Measurements from ENCODE around the gene MAFG.

DNA sequence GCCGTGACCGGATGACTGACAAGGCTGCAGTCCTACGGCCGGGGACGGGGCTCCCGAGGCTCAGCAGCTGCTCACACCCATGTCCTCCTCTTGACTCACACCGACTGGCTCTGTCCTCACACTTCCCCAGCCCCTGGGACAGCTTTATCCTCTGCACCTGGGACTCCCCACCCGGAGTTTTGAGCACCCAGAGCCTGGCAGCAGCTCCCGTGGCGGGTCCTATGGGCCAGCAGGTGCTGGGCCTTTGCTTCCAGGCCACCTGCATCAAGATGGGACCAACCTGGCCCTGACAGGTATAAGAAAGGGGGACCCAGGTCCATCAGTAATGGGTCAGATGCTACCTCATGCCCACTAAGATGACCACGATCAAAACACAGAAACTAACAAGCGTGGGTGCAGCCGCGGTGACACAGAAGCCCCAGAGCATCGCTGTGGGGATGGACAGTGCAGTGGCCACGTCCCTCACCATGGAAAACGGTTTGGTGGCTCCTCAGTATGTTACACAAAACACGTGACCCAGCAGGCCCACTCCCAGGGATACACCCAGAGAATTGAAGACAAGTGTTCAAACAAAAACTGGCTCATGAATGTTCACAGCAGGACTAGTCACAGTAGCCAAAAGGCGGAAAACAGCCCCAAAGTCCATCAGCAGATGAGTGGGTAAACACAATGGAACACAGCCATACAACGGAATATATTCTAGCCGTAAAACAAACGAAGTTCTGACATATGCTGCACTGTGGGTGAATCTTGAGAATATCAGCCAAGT lies 36.7 kb upstream of the MAFG start:
- TF ChIP-seq, protein P1, sequence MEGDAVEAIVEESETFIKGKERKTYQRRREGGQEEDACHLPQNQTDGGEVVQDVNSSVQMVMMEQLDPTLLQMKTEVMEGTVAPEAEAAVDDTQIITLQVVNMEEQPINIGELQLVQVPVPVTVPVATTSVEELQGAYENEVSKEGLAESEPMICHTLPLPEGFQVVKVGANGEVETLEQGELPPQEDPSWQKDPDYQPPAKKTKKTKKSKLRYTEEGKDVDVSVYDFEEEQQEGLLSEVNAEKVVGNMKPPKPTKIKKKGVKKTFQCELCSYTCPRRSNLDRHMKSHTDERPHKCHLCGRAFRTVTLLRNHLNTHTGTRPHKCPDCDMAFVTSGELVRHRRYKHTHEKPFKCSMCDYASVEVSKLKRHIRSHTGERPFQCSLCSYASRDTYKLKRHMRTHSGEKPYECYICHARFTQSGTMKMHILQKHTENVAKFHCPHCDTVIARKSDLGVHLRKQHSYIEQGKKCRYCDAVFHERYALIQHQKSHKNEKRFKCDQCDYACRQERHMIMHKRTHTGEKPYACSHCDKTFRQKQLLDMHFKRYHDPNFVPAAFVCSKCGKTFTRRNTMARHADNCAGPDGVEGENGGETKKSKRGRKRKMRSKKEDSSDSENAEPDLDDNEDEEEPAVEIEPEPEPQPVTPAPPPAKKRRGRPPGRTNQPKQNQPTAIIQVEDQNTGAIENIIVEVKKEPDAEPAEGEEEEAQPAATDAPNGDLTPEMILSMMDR (IDR thresholded peaks at IDR 0.05), result no peak
- TF ChIP-seq POLR2A (IDR thresholded peaks at IDR 0.05), result no peak

All from adrenal gland (tissue), 5 donors.